H1 (cell line): ENCODE measurements around the gene ATP1A1. TPM values are rescaled to one million over a fixed set of nuclear protein-coding genes. Genes with fewer than 3 reads are reported as not detected.

Experiments used
- BACH1 ChIP-seq: IDR thresholded peaks from 2 replicates; pipeline ENCODE4 v1.6.1; 2012; ENCODE audit warnings: low read length, improper control_type of control experiment
- BRCA1 ChIP-seq: IDR thresholded peaks from 2 replicates; pipeline ENCODE4 v1.6.1; 2012; ENCODE audit warnings: low read depth, low read length, improper control_type of control experiment
- CBX8 ChIP-seq: fragments of 300-800, 300-1000 bp; sonication (generic); IDR thresholded peaks from 2 replicates; pipeline ENCODE4 v1.7.1; 2016; ENCODE audit warnings: low read depth, low read length, borderline replicate concordance
- EGR1 ChIP-seq: IDR thresholded peaks from 2 replicates; pipeline ENCODE4 v1.6.1; 2011; ENCODE audit warnings: low read depth, low read length, borderline replicate concordance
- EP300 ChIP-seq, 2 experiments: IDR thresholded peaks; 1 replicate in 1 of 2; 2 replicates in 1 of 2; pipeline ENCODE4 v1.6.1; 2011 to 2012; ENCODE audit warnings: low read depth in 2 of 2, low read length in 2 of 2, mild to moderate bottlenecking in 2 of 2, borderline replicate concordance in 1 of 2, inconsistent platforms in 1 of 2, moderate library complexity in 1 of 2
- EZH2 ChIP-seq: fragments of 200-600 bp; sonication (generic); IDR thresholded peaks from 2 replicates; pipeline ENCODE4 v1.7.1; 2012; ENCODE audit warnings: low read depth, mild to moderate bottlenecking, moderate library complexity, low read length, inconsistent platforms; ENCODE audit not compliant: severe bottlenecking
- GTF2F1 ChIP-seq: IDR thresholded peaks from 2 replicates; pipeline ENCODE4 v1.6.1; 2012; ENCODE audit warnings: low read depth, low read length, improper control_type of control experiment, borderline replicate concordance
- KDM4A ChIP-seq: IDR thresholded peaks from one replicate; pipeline ENCODE4 v1.7.1; 2012; ENCODE audit warnings: low read depth, mild to moderate bottlenecking, moderate library complexity, low read length, inconsistent platforms; ENCODE audit not compliant: severe bottlenecking
- KDM5A ChIP-seq: fragments of 200-600 bp; IDR thresholded peaks from 2 replicates; pipeline ENCODE4 v1.7.1; 2012; ENCODE audit warnings: mild to moderate bottlenecking, low read length, inconsistent platforms, mixed read lengths
- MAFK ChIP-seq: IDR thresholded peaks from 2 replicates; pipeline ENCODE4 v1.6.1; 2012; ENCODE audit warnings: low read depth, mild to moderate bottlenecking, improper control_type of control experiment, low read length
- NANOG ChIP-seq: IDR thresholded peaks from 2 replicates; pipeline ENCODE4 v1.6.1; 2011; ENCODE audit warnings: low read length, low read depth, mild to moderate bottlenecking, inconsistent platforms; ENCODE audit not compliant: insufficient read depth, poor library complexity, severe bottlenecking
- NRF1 ChIP-seq: IDR thresholded peaks from 2 replicates; pipeline ENCODE4 v1.6.1; 2011; ENCODE audit warnings: mild to moderate bottlenecking, low read depth, low read length, improper control_type of control experiment
- PHF8 ChIP-seq: fragments of 200-600 bp; sonication (generic); conservative IDR thresholded peaks from 2 replicates; pipeline ENCODE4 v1.7.1; 2012; ENCODE audit warnings: low read depth, mild to moderate bottlenecking, inconsistent platforms, low read length, moderate library complexity
- POLR2AphosphoS5 ChIP-seq: IDR thresholded peaks from 2 replicates; pipeline ENCODE4 v1.6.1; 2011; ENCODE audit warnings: low read depth, low read length
- POU5F1 ChIP-seq: IDR thresholded peaks from 2 replicates; pipeline ENCODE4 v1.6.1; 2011; ENCODE audit warnings: low read depth, mild to moderate bottlenecking, low read length, moderate library complexity
- RBBP5 ChIP-seq: IDR thresholded peaks from 2 replicates; pipeline ENCODE4 v1.7.1; 2012; ENCODE audit warnings: low read depth, mild to moderate bottlenecking, inconsistent platforms, low read length, moderate library complexity, borderline replicate concordance
- SAP30 ChIP-seq: fragments of 300-600 bp; sonication (generic); IDR thresholded peaks from 2 replicates; pipeline ENCODE4 v1.7.1; 2012; ENCODE audit warnings: low read length, moderate library complexity, mild to moderate bottlenecking, inconsistent platforms; ENCODE audit not compliant: insufficient read depth, insufficient replicate concordance
- SIN3A ChIP-seq, 2 experiments: IDR thresholded peaks in 1 of 2; conservative IDR thresholded peaks in 1 of 2; 2 replicates each; pipeline ENCODE4 v1.6.1; 2011 to 2012; ENCODE audit warnings: low read length in 2 of 2, improper control_type of control experiment in 1 of 2, low read depth in 1 of 2, mild to moderate bottlenecking in 1 of 2
- SRF ChIP-seq: IDR thresholded peaks from 2 replicates; pipeline ENCODE4 v1.6.1; 2011; ENCODE audit warnings: mild to moderate bottlenecking, low read depth, low read length, moderate library complexity
- TAF1 ChIP-seq: IDR thresholded peaks from 2 replicates; pipeline ENCODE4 v1.6.1; 2011; ENCODE audit warnings: mild to moderate bottlenecking, low read depth, low read length
- TBP ChIP-seq: IDR thresholded peaks from 2 replicates; pipeline ENCODE4 v1.6.1; 2011; ENCODE audit warnings: low read depth, low read length, improper control_type of control experiment
- USF2 ChIP-seq: IDR thresholded peaks from 2 replicates; pipeline ENCODE4 v1.6.1; 2011; ENCODE audit warnings: low read length, improper control_type of control experiment
- polyA plus RNA-seq, 7 experiments: library from polyadenylated mRNA; depleted of rRNA in 3 of 7; stranded (reverse) in 5 of 7; unstranded in 2 of 7; fragments of >200 nt in 5 of 7; fragments of 200-250 nt in 2 of 7; gene quantifications; 1 replicate in 5 of 7; 2 replicates in 1 of 7; 4 replicates in 1 of 7; pipeline versions ENCODE4 v1.2.1 to v1.2.3, GENCODE V29; 2011 to 2013; ENCODE audit warnings: missing spikeins in 2 of 7, mixed read lengths in 2 of 7
- total RNA-seq: library from RNA; stranded (reverse); fragmentation: NEBNext Ultra II Directional; extraction: Animal tissue kit (Norgen Biotek cat#: 25700); gene quantifications from 2 replicates; pipeline ENCODE4 v1.2.1, GENCODE V29; 2021

Gene ATP1A1
- total and polyA plus RNA-seq, 2 of the 8 experiments (the other 6 are each of a cell fraction or from before 2014, with no cell fraction given): 222 to 325 TPM

GRCh38 chr1:116373431-116374352 lies 648 bp downstream of the ATP1A1 start (continued):
- TF ChIP-seq PHF8: peak; percentile 62
- no peak for TF ChIP-seq MAFK
- TF ChIP-seq POU5F1: no peak
- no peak for TF ChIP-seq EZH2
- TF ChIP-seq SAP30: no peak
- TF ChIP-seq BRCA1: no peak
- TF ChIP-seq SRF: no peak
- no peak for TF ChIP-seq KDM5A
- peak in 1 of 2 experiments; percentile 53; a peak in 1 of 4 replicates for TF ChIP-seq SIN3A (conservative IDR thresholded peaks at IDR 0.05 in 1 of 2, IDR thresholded peaks at IDR 0.05 in 1 of 2; ENCODE audit: low read depth in 1 of 2, low read length in 2 of 2)
- TF ChIP-seq USF2: no peak
- TF ChIP-seq POLR2AphosphoS5: peak; percentile 67
- no peak for TF ChIP-seq NRF1
- no peak for TF ChIP-seq TAF1
- TF ChIP-seq BACH1: no peak
- peak; percentile 59 for TF ChIP-seq KDM4A
- TF ChIP-seq NANOG: no peak
- TF ChIP-seq TBP: no peak
- no peak for TF ChIP-seq CBX8
- TF ChIP-seq GTF2F1: no peak
- no peak for TF ChIP-seq EP300 (IDR thresholded peaks at IDR 0.05; ENCODE audit: borderline replicate concordance in 1 of 2, low read depth in 2 of 2, low read length in 2 of 2)
- 0 out of 2 replicates have a peak, but pooled peaks have one; percentile 70 for TF ChIP-seq RBBP5
- TF ChIP-seq EGR1: peak; percentile 39; the same call in 1 of the 2 replicates
